Measurements from ENCODE around the gene AP2A1.
A peak's percentile ranks its signal among the peaks of the same experiment; 100 is the strongest.
"Not testable (repeated sequence)": the region's sequence is repeated elsewhere in the genome, so short reads cannot be mapped to it uniquely, and the experiment has no call there.

Gene AP2A1

DNA sequence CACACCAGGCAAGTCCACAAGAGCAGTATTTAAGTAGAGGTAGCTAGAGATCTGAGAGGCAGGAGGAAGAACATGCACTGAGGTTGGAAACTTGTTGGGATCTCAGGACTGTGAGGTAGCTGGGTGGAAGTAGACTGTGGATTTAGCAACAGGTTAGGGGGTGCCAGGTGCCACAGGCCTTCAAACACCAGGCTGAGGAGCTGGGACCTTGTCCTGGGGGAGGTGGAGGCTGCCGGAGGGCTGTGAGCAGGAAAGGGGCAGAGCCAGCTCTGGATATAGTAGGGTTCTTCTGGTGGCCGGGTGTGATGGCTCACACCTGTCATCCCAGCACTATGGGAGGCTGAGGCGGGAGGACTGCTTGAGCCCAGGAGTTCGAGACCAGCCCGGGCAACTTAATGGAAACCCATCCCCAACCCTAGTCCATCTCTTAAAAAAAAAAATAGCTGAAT lies 43.2 kb downstream of the AP2A1 start:
- peak overlapping the region; percentile 55 for H3K27ac Mint-ChIP-seq
- peaks cover 38% of the 10 kb centered on the region for H3K4me1 Mint-ChIP-seq (ENCODE audit: low read depth)
- no peaks in the 10 kb centered on the region for H3K27me3 Mint-ChIP-seq
- H3K36me3 Mint-ChIP-seq, result no peaks in the 10 kb centered on the region
- H3K4me3 Mint-ChIP-seq, result peak overlapping the region; percentile 81
- no peaks in the 10 kb centered on the region for H3K9me3 Mint-ChIP-seq (ENCODE audit: low read depth)

- no peak overlapping the region for H3K27ac Mint-ChIP-seq
- no peaks in the 10 kb centered on the region for H3K9me3 Mint-ChIP-seq (ENCODE audit: low read depth)
- H3K36me3 Mint-ChIP-seq, result no peaks in the 10 kb centered on the region
- peaks cover 38% of the 10 kb centered on the region for H3K4me1 Mint-ChIP-seq (ENCODE audit: low read depth)
- H3K27me3 Mint-ChIP-seq, result no peaks in the 10 kb centered on the region
- H3K4me3 Mint-ChIP-seq, result no peak overlapping the region
Observed at GRCh38 chr19:49811328-49811727, 44.5 kb downstream of the AP2A1 start.

GRCh38 chr19:49812452-49812996 lies 45.7 kb downstream of the AP2A1 start:
- H3K9me3 Mint-ChIP-seq (ENCODE audit: low read depth), result no peaks in the 10 kb centered on the region
- H3K27me3 Mint-ChIP-seq, result no peaks in the 10 kb centered on the region
- peak overlapping the region; percentile 93 for H3K4me3 Mint-ChIP-seq
- H3K4me1 Mint-ChIP-seq (ENCODE audit: low read depth), result peaks cover 39% of the 10 kb centered on the region
- H3K27ac Mint-ChIP-seq, result peak overlapping the region; percentile 95
- H3K36me3 Mint-ChIP-seq, result no peaks in the 10 kb centered on the region

GRCh38 chr19:49812997-49813861 lies 46.4 kb downstream of the AP2A1 start, which contains the start of gene FUZ:
TSS of gene FUZ (minus strand) at chr19:49813292. CDS start at chr19:49813106, 186 bp downstream.
- Mint-ChIP-seq H3K9me3 (ENCODE audit: low read depth) (no peaks in the 10 kb centered on the region), H3K4me3 (peak within 1 kb of the TSS; percentile 93), H3K4me1 (ENCODE audit: low read depth) (peaks cover 36% of the 10 kb centered on the region), H3K27ac (peak within 1 kb of the TSS; percentile 95), H3K36me3 (no peaks in the 10 kb centered on the region), H3K27me3 (no peaks in the 10 kb centered on the region)

DNA sequence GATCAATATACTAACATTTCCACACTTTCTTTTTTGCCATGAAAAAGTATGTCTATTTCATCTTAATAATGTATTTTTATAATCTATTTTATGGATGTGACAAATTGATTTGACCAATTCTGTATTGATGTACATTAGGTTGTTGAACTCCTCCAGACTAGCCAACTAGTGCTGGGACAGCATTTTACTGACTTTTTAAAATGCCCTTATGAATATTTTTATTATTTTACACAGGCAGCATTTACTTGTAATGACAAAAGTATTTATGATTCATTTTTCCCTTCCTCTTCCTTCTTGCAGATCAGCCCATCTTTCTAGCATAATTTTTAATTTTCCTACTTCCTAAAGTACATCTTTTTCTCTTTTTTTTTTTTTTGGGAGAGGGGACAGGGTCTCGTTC lies 47.2 kb downstream of the AP2A1 start:
- no peaks in the 10 kb centered on the region for H3K9me3 Mint-ChIP-seq (ENCODE audit: low read depth)
- peak overlapping the region; percentile 93 for H3K4me3 Mint-ChIP-seq
- H3K36me3 Mint-ChIP-seq, result no peaks in the 10 kb centered on the region
- H3K27ac Mint-ChIP-seq, result no peak overlapping the region
- peaks cover 31% of the 10 kb centered on the region for H3K4me1 Mint-ChIP-seq (ENCODE audit: low read depth)
- H3K27me3 Mint-ChIP-seq, result no peaks in the 10 kb centered on the region

- Mint-ChIP-seq H3K27me3 (no peaks in the 10 kb centered on the region), H3K27ac (no peak overlapping the region), H3K4me3 (no peak overlapping the region), H3K9me3 (ENCODE audit: low read depth) (no peaks in the 10 kb centered on the region), H3K4me1 (ENCODE audit: low read depth) (peaks cover 39% of the 10 kb centered on the region), H3K36me3 (no peaks in the 10 kb centered on the region)
Observed at GRCh38 chr19:49816590-49816989, 49.8 kb downstream of the AP2A1 start.

GRCh38 chr19:49817964-49818648 lies 51.3 kb downstream of the AP2A1 start, which contains the start of gene MED25:
TSS of gene MED25 (plus strand) at chr19:49818289. CDS start at chr19:49818342, 53 bp downstream.
- no peaks in the 10 kb centered on the region for H3K36me3 Mint-ChIP-seq
- no peaks in the 10 kb centered on the region for H3K9me3 Mint-ChIP-seq (ENCODE audit: low read depth)

GRCh38 chr19:49818649-49819370 lies 52.0 kb downstream of the AP2A1 start:
- Mint-ChIP-seq H3K4me1 (ENCODE audit: low read depth) (peaks cover 27% of the 10 kb centered on the region), H3K4me3 (peak overlapping the region; percentile 97), H3K27ac (peak overlapping the region; percentile 83), H3K9me3 (ENCODE audit: low read depth) (no peaks in the 10 kb centered on the region), H3K36me3 (peaks cover 2% of the 10 kb centered on the region), H3K27me3 (no peaks in the 10 kb centered on the region)

More at GRCh38 chr19:49817964-49818648, 51.3 kb downstream of the AP2A1 start, which contains the start of gene MED25:
- H3K4me3 Mint-ChIP-seq, result peak within 1 kb of the TSS; percentile 97
- no peaks in the 10 kb centered on the region for H3K27me3 Mint-ChIP-seq
- H3K27ac Mint-ChIP-seq, result peak within 1 kb of the TSS; percentile 96
- peaks cover 29% of the 10 kb centered on the region for H3K4me1 Mint-ChIP-seq (ENCODE audit: low read depth)

DNA sequence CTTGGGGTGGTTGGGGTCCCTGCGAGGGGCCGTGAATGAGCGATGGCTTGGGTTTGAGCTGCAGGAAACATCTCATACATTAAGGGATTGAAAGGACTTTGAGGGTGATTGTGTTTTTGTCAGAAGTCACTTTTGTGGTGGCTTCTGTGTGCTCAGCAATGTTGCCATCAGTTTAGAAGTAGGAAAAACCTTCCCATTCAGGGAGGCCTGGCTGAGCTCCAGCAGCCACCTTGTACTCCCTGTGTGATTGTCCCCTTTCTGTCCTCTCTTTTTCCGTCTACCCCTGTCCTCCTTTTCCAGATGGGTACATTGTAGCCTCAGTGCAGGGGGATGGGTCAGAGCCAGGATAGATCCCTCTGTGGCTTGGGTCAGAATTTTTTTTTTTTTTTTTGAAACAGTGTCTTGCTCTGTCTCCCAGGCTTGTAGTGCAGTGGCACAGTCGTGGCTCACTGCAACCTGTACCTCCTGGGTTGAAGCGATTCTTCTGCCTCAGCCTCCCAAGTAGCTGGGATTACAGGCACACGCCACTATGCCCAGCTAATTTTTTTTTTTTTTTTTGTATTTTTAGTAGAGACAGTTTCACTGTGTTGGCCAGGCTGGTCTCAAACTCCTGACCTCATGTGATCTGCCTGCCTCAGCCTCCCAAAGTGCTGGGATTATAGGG lies 52.8 kb downstream of the AP2A1 start:
- peak overlapping the region; percentile 29 for H3K27ac Mint-ChIP-seq
- not testable (repeated sequence) for H3K27me3 Mint-ChIP-seq

DNA sequence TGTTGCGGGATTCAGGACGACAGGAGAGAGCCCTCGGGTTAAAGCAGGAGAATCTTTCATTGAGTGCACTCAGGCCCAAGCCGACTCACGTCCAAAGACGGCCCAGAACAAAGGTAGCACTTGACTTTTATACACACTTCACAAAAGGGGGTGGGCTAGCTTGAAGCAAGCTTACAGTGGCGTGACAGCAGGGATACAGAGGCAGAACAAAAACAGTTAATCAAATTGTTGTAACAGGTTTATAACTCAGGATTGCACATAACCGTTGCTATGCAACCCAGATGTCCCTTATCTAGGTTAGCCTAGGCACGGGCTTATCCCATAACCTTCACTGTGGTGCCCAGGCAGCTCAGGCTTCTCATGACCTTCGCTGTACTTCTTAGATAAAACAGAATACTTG lies 53.3 kb downstream of the AP2A1 start:
- H3K27me3 Mint-ChIP-seq, result no peaks in the 10 kb centered on the region
- no peak overlapping the region for H3K27ac Mint-ChIP-seq
- H3K9me3 Mint-ChIP-seq (ENCODE audit: low read depth), result no peaks in the 10 kb centered on the region
- H3K36me3 Mint-ChIP-seq, result peaks cover 2% of the 10 kb centered on the region
- peaks cover 22% of the 10 kb centered on the region for H3K4me1 Mint-ChIP-seq (ENCODE audit: low read depth)
- H3K4me3 Mint-ChIP-seq, result peak overlapping the region; percentile 97

More for the DNA sequence above, 52.8 kb downstream of the AP2A1 start:
- H3K36me3 Mint-ChIP-seq; H3K9me3 Mint-ChIP-seq (ENCODE audit: low read depth): not testable (repeated sequence)
- H3K4me1 Mint-ChIP-seq (ENCODE audit: low read depth), result peaks cover 24% of the 10 kb centered on the region
- peak overlapping the region; percentile 97 for H3K4me3 Mint-ChIP-seq

DNA sequence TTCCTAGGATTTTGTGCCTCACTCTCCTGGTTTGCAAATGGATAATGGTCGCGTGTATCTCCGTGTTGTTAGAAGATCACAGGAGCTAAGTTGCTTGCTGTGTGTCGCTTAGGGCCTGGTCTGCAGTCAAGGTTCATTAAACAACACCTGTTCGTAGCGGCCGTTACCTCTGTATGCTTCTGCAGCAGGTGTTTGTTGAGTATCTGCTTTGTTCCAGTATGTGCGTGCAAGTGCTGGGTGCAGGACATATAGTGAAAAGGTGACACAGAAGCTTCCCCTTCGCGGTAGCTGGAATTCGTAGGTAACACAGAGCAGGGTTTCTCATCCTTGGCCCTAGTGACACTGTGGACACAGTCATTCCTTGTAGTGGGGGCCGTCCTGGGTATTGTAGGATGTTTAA lies 56.7 kb downstream of the AP2A1 start:
- Mint-ChIP-seq H3K27ac (no peak overlapping the region), H3K9me3 (ENCODE audit: low read depth) (no peaks in the 10 kb centered on the region), H3K4me3 (no peak overlapping the region), H3K36me3 (peaks cover 2% of the 10 kb centered on the region), H3K27me3 (no peaks in the 10 kb centered on the region), H3K4me1 (ENCODE audit: low read depth) (peaks cover 15% of the 10 kb centered on the region)

- Mint-ChIP-seq H3K27me3 (no peaks in the 10 kb centered on the region), H3K4me1 (ENCODE audit: low read depth) (peaks cover 11% of the 10 kb centered on the region), H3K27ac (no peak overlapping the region), H3K36me3 (peaks cover 2% of the 10 kb centered on the region), H3K4me3 (no peak overlapping the region), H3K9me3 (ENCODE audit: low read depth) (no peaks in the 10 kb centered on the region)
Observed at GRCh38 chr19:49824662-49825061, 57.9 kb downstream of the AP2A1 start.

- Mint-ChIP-seq H3K36me3 (peaks cover 2% of the 10 kb centered on the region), H3K27ac (no peak overlapping the region), H3K27me3 (no peaks in the 10 kb centered on the region), H3K4me1 (ENCODE audit: low read depth) (no peaks in the 10 kb centered on the region), H3K9me3 (ENCODE audit: low read depth) (no peaks in the 10 kb centered on the region), H3K4me3 (no peak overlapping the region)
Observed at GRCh38 chr19:49827034-49827433, 60.2 kb downstream of the AP2A1 start.

DNA sequence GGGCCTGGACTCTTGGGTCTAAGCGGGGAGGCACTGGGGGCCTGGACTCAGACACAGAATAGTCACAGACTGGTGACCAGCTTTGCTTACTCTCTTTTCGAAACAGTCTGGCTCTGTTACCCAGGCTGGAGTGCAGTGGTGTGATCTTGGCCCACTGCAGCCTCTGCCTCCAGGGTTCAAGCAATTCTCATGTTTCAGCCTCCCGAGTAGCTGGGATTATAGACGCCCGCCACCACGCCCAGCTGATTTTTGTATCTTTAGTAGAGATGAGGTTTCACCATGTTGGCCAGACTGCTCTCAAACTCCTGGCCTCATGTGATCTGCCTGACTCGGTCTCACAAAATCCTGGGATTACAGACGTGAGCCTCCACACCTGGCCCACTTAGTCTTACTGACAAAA lies 62.4 kb downstream of the AP2A1 start:
- Mint-ChIP-seq H3K9me3 (ENCODE audit: low read depth) (no peaks in the 10 kb centered on the region), H3K4me3 (no peak overlapping the region), H3K27me3 (no peaks in the 10 kb centered on the region), H3K36me3 (no peaks in the 10 kb centered on the region), H3K27ac (no peak overlapping the region), H3K4me1 (ENCODE audit: low read depth) (peaks cover 3% of the 10 kb centered on the region)

Data from activated naive CD8-positive, alpha-beta T cell (primary cell).